GM23248 (cell line): ENCODE results near the gene SHQ1.

ENCODE experiments used
- EZH2 ChIP-seq: fragments of 200-600 bp; sonication (generic); IDR thresholded peaks from 2 replicates; pipeline ENCODE4 v1.6.1; 2018; ENCODE audit warnings: antibody characterized with exemption, mild to moderate bottlenecking; ENCODE audit not compliant: insufficient read depth, poor library complexity, severe bottlenecking
- EZH2phosphoT487 ChIP-seq: fragments of 200-600 bp; sonication (generic); IDR thresholded peaks from 2 replicates; pipeline ENCODE4 v1.6.1; 2018; ENCODE audit warnings: antibody characterized with exemption, moderate library complexity, mild to moderate bottlenecking, low read depth; ENCODE audit not compliant: insufficient read depth

DNA sequence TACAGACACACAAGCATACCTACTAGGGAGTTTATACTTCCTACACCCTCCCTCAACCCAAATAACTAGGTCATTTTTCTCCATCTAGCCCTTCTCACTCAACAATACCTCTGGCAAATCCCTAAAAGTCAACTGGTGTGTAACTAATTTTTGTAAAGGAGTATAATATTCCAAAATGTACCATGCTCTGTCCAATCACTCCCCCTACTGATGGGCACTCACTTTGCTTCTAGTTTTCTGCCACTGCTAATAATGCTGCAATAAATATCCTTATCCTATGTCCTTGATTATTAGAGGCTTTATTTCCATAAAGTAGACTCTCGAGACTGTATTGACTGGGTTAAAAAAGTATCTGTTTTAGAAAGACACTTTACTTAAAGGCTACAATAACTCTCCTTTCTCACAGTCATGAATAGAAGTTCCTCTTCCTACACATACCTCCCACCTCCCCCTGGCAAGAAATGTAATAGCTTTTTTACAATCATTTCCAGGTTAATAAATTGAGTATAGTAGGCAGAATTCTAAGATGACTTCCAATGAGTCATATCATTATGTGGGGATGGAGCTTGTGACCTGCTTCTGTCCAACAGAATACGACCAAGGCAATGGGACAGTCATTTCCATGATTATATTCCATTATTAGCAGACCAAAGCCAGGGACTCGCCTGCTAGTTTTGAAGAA lies 30.0 kb downstream of the SHQ1 start:
- TF ChIP-seq EZH2phosphoT487 (no peak), EZH2 (no peak)
